HEK293 (cell line): ENCODE measurements around the gene FOXJ2.

Experiments
- CTCF ChIA-PET: fragments of 350-600 bp; formaldehyde crosslinking; extraction: SDS; loops from one replicate; lab custom pipeline; 2021; ENCODE audit warnings: antibody characterized with exemption; lab: Yijun Ruan, JAX
- POLR2A ChIA-PET: fragments of 300-600 bp; formaldehyde crosslinking; extraction: SDS; loops from one replicate; lab custom pipeline; 2020; ENCODE audit warnings: antibody characterized with exemption, inconsistent platforms; lab: Yijun Ruan, JAX
- H3K27ac ChIP-seq: fragments of 200-500 bp; sonication (Bioruptor generic); 2 replicates; pipeline ENCODE4 v1.5.1; 2014; ENCODE audit warnings: low read depth, low read length, control low read depth, inconsistent platforms; ENCODE audit errors: extremely low read depth
- H3K36me3 ChIP-seq, 2 experiments: fragments of 200-500 bp in 1 of 2; sonication (Bioruptor generic) in 1 of 2; 1 replicate in 1 of 2; 2 replicates in 1 of 2; pipeline ENCODE4 v1.5.1; 2014 to 2017; ENCODE audit warnings: inconsistent platforms in 2 of 2, low read length in 2 of 2; ENCODE audit not compliant: control insufficient read depth in 2 of 2, insufficient read depth in 1 of 2
- H3K4me1 ChIP-seq: fragments of 200-500 bp; sonication (Bioruptor generic); 2 replicates; pipeline ENCODE4 v1.5.1; 2014; ENCODE audit warnings: mild to moderate bottlenecking, low read length, inconsistent platforms; ENCODE audit not compliant: control insufficient read depth, insufficient read depth
- H3K4me3 ChIP-seq: 2 replicates; pipeline ENCODE4 v1.5.1; 2011; ENCODE audit warnings: low read depth, mild to moderate bottlenecking, control low read depth, low read length, moderate library complexity
- H3K9me3 ChIP-seq: fragments of 200-500 bp; sonication (Bioruptor generic); 2 replicates; pipeline ENCODE4 v1.5.1; 2014; ENCODE audit warnings: low read depth, low read length, inconsistent platforms; ENCODE audit not compliant: control insufficient read depth, insufficient read depth
- EGR2 ChIP-seq: fragments of 450-650 bp; formaldehyde crosslinking; IDR thresholded peaks from 2 replicates; pipeline ENCODE4 v1.5.1; 2016; ENCODE audit warnings: low read depth, missing biosample characterization, missing genetic modification characterization
- FEZF1 ChIP-seq: fragments of 450-650 bp; formaldehyde crosslinking; IDR thresholded peaks from 2 replicates; pipeline ENCODE4 v1.5.1; 2016; ENCODE audit warnings: missing biosample characterization, missing genetic modification characterization
- GLI4 ChIP-seq: fragments of 450-650 bp; formaldehyde crosslinking; IDR thresholded peaks from 2 replicates; pipeline ENCODE4 v1.5.1; 2016; ENCODE audit warnings: missing biosample characterization, missing genetic modification characterization
- KLF8 ChIP-seq: fragments of 450-650 bp; formaldehyde crosslinking; IDR thresholded peaks from 2 replicates; pipeline ENCODE4 v1.5.1; 2016; ENCODE audit warnings: missing biosample characterization, missing genetic modification characterization
- RBAK ChIP-seq: fragments of 450-650 bp; formaldehyde crosslinking; IDR thresholded peaks from 2 replicates; pipeline ENCODE4 v1.5.1; 2016; ENCODE audit warnings: missing biosample characterization, missing genetic modification characterization
- SCRT2 ChIP-seq: fragments of 450-650 bp; formaldehyde crosslinking; IDR thresholded peaks from 2 replicates; pipeline ENCODE4 v1.5.1; 2016; ENCODE audit warnings: missing biosample characterization, missing genetic modification characterization
- SP2 ChIP-seq: fragments of 450-650 bp; formaldehyde crosslinking; IDR thresholded peaks from 2 replicates; pipeline ENCODE4 v1.5.1; 2016; ENCODE audit warnings: missing biosample characterization, missing genetic modification characterization
- SP7 ChIP-seq: fragments of 450-650 bp; formaldehyde crosslinking; IDR thresholded peaks from 2 replicates; pipeline ENCODE4 v1.5.1; 2016; ENCODE audit warnings: missing biosample characterization, missing genetic modification characterization
- ZBTB17 ChIP-seq: fragments of 450-650 bp; formaldehyde crosslinking; IDR thresholded peaks from 2 replicates; pipeline ENCODE4 v1.5.1; 2016; ENCODE audit warnings: missing biosample characterization, missing genetic modification characterization
- ZBTB20 ChIP-seq: fragments of 450-650 bp; formaldehyde crosslinking; IDR thresholded peaks from 2 replicates; pipeline ENCODE4 v1.5.1; 2016; ENCODE audit warnings: missing biosample characterization, missing genetic modification characterization
- ZNF146 ChIP-seq: fragments of 450-650 bp; formaldehyde crosslinking; IDR thresholded peaks from 2 replicates; pipeline ENCODE4 v1.5.1; 2016; ENCODE audit warnings: missing biosample characterization, missing genetic modification characterization
- ZNF16 ChIP-seq: fragments of 450-650 bp; formaldehyde crosslinking; IDR thresholded peaks from 2 replicates; pipeline ENCODE4 v1.5.1; 2016; ENCODE audit warnings: low read depth, missing biosample characterization, missing genetic modification characterization
- ZNF350 ChIP-seq: fragments of 450-650 bp; formaldehyde crosslinking; IDR thresholded peaks from 2 replicates; pipeline ENCODE4 v1.5.0; 2017; ENCODE audit warnings: missing biosample characterization, mild to moderate bottlenecking, missing genetic modification characterization
- ZNF426 ChIP-seq: fragments of 450-650 bp; formaldehyde crosslinking; IDR thresholded peaks from 2 replicates; pipeline ENCODE4 v1.5.1; 2017; ENCODE audit warnings: missing biosample characterization, missing genetic modification characterization, mild to moderate bottlenecking, inconsistent platforms, moderate library complexity
- ZNF513 ChIP-seq: fragments of 450-650 bp; IDR thresholded peaks from 2 replicates; pipeline ENCODE4 v1.5.1; 2018; ENCODE audit warnings: missing biosample characterization, missing genetic modification characterization
- ZNF561 ChIP-seq: fragments of 450-650 bp; IDR thresholded peaks from 2 replicates; pipeline ENCODE4 v1.5.1; 2018; ENCODE audit warnings: missing biosample characterization, missing genetic modification characterization, borderline replicate concordance
- ZNF585B ChIP-seq: fragments of 450-650 bp; formaldehyde crosslinking; IDR thresholded peaks from 2 replicates; pipeline ENCODE4 v1.5.1; 2016; ENCODE audit warnings: missing biosample characterization, missing genetic modification characterization
- ZNF624 ChIP-seq: fragments of 450-650 bp; formaldehyde crosslinking; IDR thresholded peaks from 2 replicates; pipeline ENCODE4 v1.5.1; 2017; ENCODE audit warnings: missing biosample characterization, missing genetic modification characterization
- ZNF785 ChIP-seq: fragments of 450-650 bp; formaldehyde crosslinking; IDR thresholded peaks from 2 replicates; pipeline ENCODE4 v1.5.1; 2016; ENCODE audit warnings: missing biosample characterization, missing genetic modification characterization
- ZSCAN23 ChIP-seq: fragments of 450-650 bp; formaldehyde crosslinking; IDR thresholded peaks from 2 replicates; pipeline ENCODE4 v1.5.1; 2016; ENCODE audit warnings: missing biosample characterization, missing genetic modification characterization
- TF ChIP-seq, protein P1 (sequence below): fragments of 450-650 bp; formaldehyde crosslinking; IDR thresholded peaks from 2 replicates; pipeline ENCODE4 v1.5.1; 2016; ENCODE audit warnings: missing biosample characterization, missing genetic modification characterization
- TF ChIP-seq, protein P2 (sequence below): fragments of 450-650 bp; formaldehyde crosslinking; IDR thresholded peaks from 2 replicates; pipeline ENCODE4 v1.5.1; 2016; ENCODE audit warnings: missing biosample characterization, missing genetic modification characterization
- TF ChIP-seq, protein P3 (sequence below): fragments of 450-650 bp; formaldehyde crosslinking; IDR thresholded peaks from 2 replicates; pipeline ENCODE4 v1.5.1; 2016; ENCODE audit warnings: missing biosample characterization, missing genetic modification characterization

FOXJ2 gene

DNA sequence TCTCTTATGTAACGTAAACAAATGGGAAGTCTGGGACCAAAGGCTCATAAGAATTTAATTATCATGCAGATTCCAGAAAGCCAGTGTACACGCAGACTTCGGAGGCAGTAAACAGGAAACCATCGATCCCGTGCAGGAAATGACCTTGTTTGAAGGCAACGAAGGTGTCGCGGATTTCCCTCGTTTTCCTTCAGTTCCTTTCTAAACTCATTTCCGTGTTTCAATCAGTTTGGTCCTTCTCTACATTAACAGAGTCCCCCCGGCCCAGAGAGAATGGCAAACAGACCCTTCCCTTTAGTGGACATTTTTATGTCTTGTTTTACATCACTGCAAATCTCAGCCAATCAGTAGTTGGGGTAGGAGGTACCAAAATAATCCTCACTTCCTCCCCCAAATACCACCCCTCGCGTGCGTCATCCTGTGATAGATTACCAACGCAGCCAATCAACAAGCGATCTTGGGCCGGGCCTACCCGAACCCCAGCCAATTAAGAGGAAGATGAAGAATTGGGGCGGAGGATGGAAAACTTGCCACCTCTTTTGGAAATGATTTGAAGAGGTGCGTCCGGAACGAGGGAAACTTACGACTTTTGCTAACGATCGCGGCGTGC is 6.1 kb upstream of the FOXJ2 start (continued):
- TF ChIP-seq ZNF624 (tag by site-specific recombination) (no peak), ZNF513 (tag by site-specific recombination) (peak; percentile 69), ZNF426 (no peak)

GRCh38 chr12:8027856-8028255 is 4.7 kb upstream of the FOXJ2 start:
- Histone ChIP-seq H3K36me3 (no peaks in the 10 kb centered on the region; a peak in 1 of 3 replicates), H3K4me3 (no peak overlapping the region), H3K27ac (no peak overlapping the region), H3K4me1 (no peaks in the 10 kb centered on the region; the same call in 1 of the 2 replicates), H3K9me3 (no peaks in the 10 kb centered on the region)
- CTCF ChIA-PET = interaction anchor here (0.6 to 1.4 kb wide), 5 partner anchors 12 to 94 kb away, joined by 3 to 5 read pairs (median 3); no protein-coding TSS in a partner anchor
- POLR2A ChIA-PET = interaction anchor here (1.2 to 2.4 kb wide), 3 partner anchors 8 to 91 kb away, joined by 3 to 12 read pairs (median 4); partner anchors contain the start of gene SLC2A3
- TF ChIP-seq ZBTB20 = peak; percentile 22; the same call in 1 of the 2 replicates
- no peak for TF ChIP-seq SP7 (tag by site-specific recombination)

- POLR2A ChIA-PET = interaction anchor here (0.7 to 2.4 kb wide), 2 partner anchors 10 to 14 kb away, joined by 3 to 12 read pairs; no protein-coding TSS in a partner anchor
- CTCF ChIA-PET = interaction anchor here (1.4 kb wide), 1 partner anchor 95 kb away, joined by 3 read pairs; no protein-coding TSS in a partner anchor
- H3K9me3 ChIP-seq = no peaks in the 10 kb centered on the region
- TF ChIP-seq ZBTB17 (tag by site-specific recombination) (no peak), EGR2 (tag by site-specific recombination) (no peak), SCRT2 (tag by site-specific recombination) (peak; percentile 69), SP2 (no peak)
- H3K4me3 ChIP-seq = no peak overlapping the region
- H3K27ac ChIP-seq = no peak overlapping the region
- no peaks in the 10 kb centered on the region; a peak in 1 of 3 replicates for H3K36me3 ChIP-seq
- no peaks in the 10 kb centered on the region; the same call in 1 of the 2 replicates for H3K4me1 ChIP-seq
Measured at GRCh38 chr12:8028267-8028666, 4.2 kb upstream of the FOXJ2 start.

- no peak overlapping the region for H3K4me3 ChIP-seq
- CTCF ChIA-PET = no interaction called here
- POLR2A ChIA-PET = no interaction called here
- no peaks in the 10 kb centered on the region; the same call in none of the 2 replicates for H3K4me1 ChIP-seq
- no peak overlapping the region for H3K27ac ChIP-seq
- no peaks in the 10 kb centered on the region; a peak in 1 of 3 replicates for H3K36me3 ChIP-seq
- H3K9me3 ChIP-seq = no peaks in the 10 kb centered on the region
- TF ChIP-seq ZNF585B (tag by site-specific recombination) (no peak), ZNF785 (no peak), RBAK (tag by site-specific recombination) (no peak), ZNF16 (tag by site-specific recombination) (no peak), KLF8 (no peak), ZSCAN23 (tag by site-specific recombination) (no peak), ZNF513 (tag by site-specific recombination) (no peak), GLI4 (no peak), ZNF561 (tag by site-specific recombination) (no peak), FEZF1 (tag by site-specific recombination) (no peak), ZNF146 (tag by site-specific recombination) (no peak), ZNF350 (tag by site-specific recombination) (no peak)
- TF ChIP-seq, protein P1, sequence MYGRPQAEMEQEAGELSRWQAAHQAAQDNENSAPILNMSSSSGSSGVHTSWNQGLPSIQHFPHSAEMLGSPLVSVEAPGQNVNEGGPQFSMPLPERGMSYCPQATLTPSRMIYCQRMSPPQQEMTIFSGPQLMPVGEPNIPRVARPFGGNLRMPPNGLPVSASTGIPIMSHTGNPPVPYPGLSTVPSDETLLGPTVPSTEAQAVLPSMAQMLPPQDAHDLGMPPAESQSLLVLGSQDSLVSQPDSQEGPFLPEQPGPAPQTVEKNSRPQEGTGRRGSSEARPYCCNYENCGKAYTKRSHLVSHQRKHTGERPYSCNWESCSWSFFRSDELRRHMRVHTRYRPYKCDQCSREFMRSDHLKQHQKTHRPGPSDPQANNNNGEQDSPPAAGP = no peak
- TF ChIP-seq, protein P2, sequence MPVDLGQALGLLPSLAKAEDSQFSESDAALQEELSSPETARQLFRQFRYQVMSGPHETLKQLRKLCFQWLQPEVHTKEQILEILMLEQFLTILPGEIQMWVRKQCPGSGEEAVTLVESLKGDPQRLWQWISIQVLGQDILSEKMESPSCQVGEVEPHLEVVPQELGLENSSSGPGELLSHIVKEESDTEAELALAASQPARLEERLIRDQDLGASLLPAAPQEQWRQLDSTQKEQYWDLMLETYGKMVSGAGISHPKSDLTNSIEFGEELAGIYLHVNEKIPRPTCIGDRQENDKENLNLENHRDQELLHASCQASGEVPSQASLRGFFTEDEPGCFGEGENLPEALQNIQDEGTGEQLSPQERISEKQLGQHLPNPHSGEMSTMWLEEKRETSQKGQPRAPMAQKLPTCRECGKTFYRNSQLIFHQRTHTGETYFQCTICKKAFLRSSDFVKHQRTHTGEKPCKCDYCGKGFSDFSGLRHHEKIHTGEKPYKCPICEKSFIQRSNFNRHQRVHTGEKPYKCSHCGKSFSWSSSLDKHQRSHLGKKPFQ (tag by site-specific recombination) = no peak
- TF ChIP-seq, protein P3, sequence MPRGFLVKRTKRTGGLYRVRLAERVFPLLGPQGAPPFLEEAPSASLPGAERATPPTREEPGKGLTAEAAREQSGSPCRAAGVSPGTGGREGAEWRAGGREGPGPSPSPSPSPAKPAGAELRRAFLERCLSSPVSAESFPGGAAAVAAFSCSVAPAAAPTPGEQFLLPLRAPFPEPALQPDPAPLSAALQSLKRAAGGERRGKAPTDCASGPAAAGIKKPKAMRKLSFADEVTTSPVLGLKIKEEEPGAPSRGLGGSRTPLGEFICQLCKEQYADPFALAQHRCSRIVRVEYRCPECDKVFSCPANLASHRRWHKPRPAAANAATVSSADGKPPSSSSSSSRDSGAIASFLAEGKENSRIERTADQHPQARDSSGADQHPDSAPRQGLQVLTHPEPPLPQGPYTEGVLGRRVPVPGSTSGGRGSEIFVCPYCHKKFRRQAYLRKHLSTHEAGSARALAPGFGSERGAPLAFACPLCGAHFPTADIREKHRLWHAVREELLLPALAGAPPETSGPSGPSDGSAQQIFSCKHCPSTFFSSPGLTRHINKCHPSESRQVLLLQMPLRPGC (tag by site-specific recombination) = no peak
Measured at GRCh38 chr12:8030189-8030588, 2.3 kb upstream of the FOXJ2 start.
